Measurements from ENCODE around the gene PSRC1.

- TF ChIP-seq EZH2phosphoT487 (IDR thresholded peaks at IDR 0.05; ENCODE audit: unreplicated experiment), result no peak
- no peak for TF ChIP-seq EZH2 (IDR thresholded peaks at IDR 0.05; ENCODE audit: low read depth, unreplicated experiment)
- TF ChIP-seq CTCF (conservative IDR thresholded peaks at IDR 0.05; ENCODE audit: low read depth in 2 of 2), result no peak
- TF ChIP-seq ZNF114 (CRISPR knock-in tag; IDR thresholded peaks at IDR 0.05), result no peak
- TF ChIP-seq CREB1 (CRISPR knock-in tag; IDR thresholded peaks at IDR 0.05; ENCODE audit: low read depth), result no peak
- TF ChIP-seq POLR2AphosphoS5 (IDR thresholded peaks at IDR 0.05; ENCODE audit: low read depth), result no peak
- TF ChIP-seq, protein P1, sequence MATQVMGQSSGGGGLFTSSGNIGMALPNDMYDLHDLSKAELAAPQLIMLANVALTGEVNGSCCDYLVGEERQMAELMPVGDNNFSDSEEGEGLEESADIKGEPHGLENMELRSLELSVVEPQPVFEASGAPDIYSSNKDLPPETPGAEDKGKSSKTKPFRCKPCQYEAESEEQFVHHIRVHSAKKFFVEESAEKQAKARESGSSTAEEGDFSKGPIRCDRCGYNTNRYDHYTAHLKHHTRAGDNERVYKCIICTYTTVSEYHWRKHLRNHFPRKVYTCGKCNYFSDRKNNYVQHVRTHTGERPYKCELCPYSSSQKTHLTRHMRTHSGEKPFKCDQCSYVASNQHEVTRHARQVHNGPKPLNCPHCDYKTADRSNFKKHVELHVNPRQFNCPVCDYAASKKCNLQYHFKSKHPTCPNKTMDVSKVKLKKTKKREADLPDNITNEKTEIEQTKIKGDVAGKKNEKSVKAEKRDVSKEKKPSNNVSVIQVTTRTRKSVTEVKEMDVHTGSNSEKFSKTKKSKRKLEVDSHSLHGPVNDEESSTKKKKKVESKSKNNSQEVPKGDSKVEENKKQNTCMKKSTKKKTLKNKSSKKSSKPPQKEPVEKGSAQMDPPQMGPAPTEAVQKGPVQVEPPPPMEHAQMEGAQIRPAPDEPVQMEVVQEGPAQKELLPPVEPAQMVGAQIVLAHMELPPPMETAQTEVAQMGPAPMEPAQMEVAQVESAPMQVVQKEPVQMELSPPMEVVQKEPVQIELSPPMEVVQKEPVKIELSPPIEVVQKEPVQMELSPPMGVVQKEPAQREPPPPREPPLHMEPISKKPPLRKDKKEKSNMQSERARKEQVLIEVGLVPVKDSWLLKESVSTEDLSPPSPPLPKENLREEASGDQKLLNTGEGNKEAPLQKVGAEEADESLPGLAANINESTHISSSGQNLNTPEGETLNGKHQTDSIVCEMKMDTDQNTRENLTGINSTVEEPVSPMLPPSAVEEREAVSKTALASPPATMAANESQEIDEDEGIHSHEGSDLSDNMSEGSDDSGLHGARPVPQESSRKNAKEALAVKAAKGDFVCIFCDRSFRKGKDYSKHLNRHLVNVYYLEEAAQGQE (IDR thresholded peaks at IDR 0.05; ENCODE audit: unreplicated experiment), result no peak
- TF ChIP-seq ZNF331 (CRISPR knock-in tag; IDR thresholded peaks at IDR 0.05; ENCODE audit: low read depth), result no peak
- no peak for TF ChIP-seq STAT1 (IDR thresholded peaks at IDR 0.05; ENCODE audit: unreplicated experiment)
- TF ChIP-seq JUNB (IDR thresholded peaks at IDR 0.05; ENCODE audit: unreplicated experiment), result no peak
Measured at GRCh38 chr1:109263234-109263596, 19.7 kb downstream of the PSRC1 start.

Data from GM23338 (cell line).